Esophagus squamous epithelium (tissue), 5 donors: ENCODE measurements around the gene MXI1. TPM values are rescaled to one million over a fixed set of nuclear protein-coding genes. Genes with fewer than 3 reads are reported as not detected.

Experiments used
- DNase-seq: peaks from one replicate; lab custom pipeline; 2025; lab: John Stamatoyannopoulos, UW
- H3K27ac ChIP-seq, 4 donors: fragments of 200-600 bp; sonication (generic); one replicate each; pipeline ENCODE4 v1.5.1; 2016 to 2019; ENCODE audit warnings: mild to moderate bottlenecking in 1 of 4
- H3K27me3 ChIP-seq, 4 donors: fragments of 200-600 bp; sonication (generic); 1 replicate in 3 of 4; 2 replicates in 1 of 4; pipeline versions ENCODE4 v1.5.1 to v1.6.0; 2017 to 2021; ENCODE audit warnings: antibody characterized with exemption in 1 of 4
- H3K36me3 ChIP-seq, 3 donors: fragments of 200-600 bp; sonication (generic); one replicate each; pipeline ENCODE4 v1.5.1; 2016 to 2019
- H3K4me1 ChIP-seq, 3 donors: fragments of 200-600 bp; sonication (generic); one replicate each; pipeline ENCODE4 v1.5.1; 2017 to 2019
- H3K4me3 ChIP-seq, 4 donors: fragments of 200-600 bp; sonication (generic); 1 replicate in 3 of 4; 2 replicates in 1 of 4; pipeline ENCODE4 v1.5.1; 2016 to 2019; ENCODE audit warnings: mild to moderate bottlenecking in 2 of 4, moderate library complexity in 1 of 4
- H3K9me3 ChIP-seq, 3 donors: fragments of 200-600 bp; sonication (generic); one replicate each; pipeline ENCODE4 v1.5.1; 2016 to 2019
- POLR2A ChIP-seq, 4 donors: fragments of 450-650 bp; IDR thresholded peaks; one replicate each; pipeline ENCODE4 v1.6.1; 2017; ENCODE audit warnings: antibody characterized with exemption in 4 of 4, mild to moderate bottlenecking in 4 of 4, moderate library complexity in 3 of 4
- WGBS, 2 donors: methylation state at CpG; one replicate each; pipeline ENCODE4 v1.1.5; 2018; 5-methylcytosine and 5-hydroxymethylcytosine counted together
- intact Hi-C: fragments of 100-400 bp; cut with DNase I; formaldehyde crosslinking; loops from one replicate; pipeline ENCODE4 v1.15.0; 2022
- total RNA-seq, 4 donors: library from RNA; depleted of rRNA; stranded (reverse); fragments of >200 nt; gene quantifications; one replicate each; pipeline ENCODE4 v1.1.0, GENCODE V29; 2016
- TF ChIP-seq, protein P1 (sequence below), 6 experiments: fragments of 450-650 bp in 4 of 6; fragments of 200-600 bp in 2 of 6; sonication (generic) in 2 of 6; IDR thresholded peaks; one replicate each; pipeline ENCODE4 v1.5.1; 2016 to 2019; ENCODE audit warnings: antibody characterized with exemption in 6 of 6, mild to moderate bottlenecking in 4 of 6, moderate library complexity in 4 of 6
- donor health status: DM: yes; HTN: yes; CAD: no.

Gene MXI1
- total RNA-seq, 4 donors from 2014 or later, result 16.0 to 53.2 (median 35.0) TPM

DNA sequence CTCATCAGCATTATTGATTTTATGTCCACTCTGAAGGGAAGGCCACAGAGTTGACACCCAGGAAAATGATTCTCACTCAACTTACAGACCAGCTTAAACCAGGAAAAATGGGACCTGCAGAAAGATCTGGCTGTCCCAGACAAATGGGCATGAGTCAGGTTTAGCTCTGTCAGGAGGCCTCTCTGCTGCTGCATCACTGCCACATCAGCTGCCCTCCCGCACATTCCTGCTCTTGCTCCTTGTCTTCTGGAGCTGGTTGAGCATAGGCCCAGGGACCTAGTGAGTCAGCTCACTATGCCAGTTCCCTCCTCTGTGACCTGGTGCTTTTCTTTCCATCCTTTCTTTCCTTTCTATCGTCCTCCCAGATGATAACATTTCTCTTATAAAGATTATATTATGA lies 116.1 kb downstream of the MXI1 start:
- no peak for TF ChIP-seq POLR2A (IDR thresholded peaks at IDR 0.05)
- TF ChIP-seq, protein P1, sequence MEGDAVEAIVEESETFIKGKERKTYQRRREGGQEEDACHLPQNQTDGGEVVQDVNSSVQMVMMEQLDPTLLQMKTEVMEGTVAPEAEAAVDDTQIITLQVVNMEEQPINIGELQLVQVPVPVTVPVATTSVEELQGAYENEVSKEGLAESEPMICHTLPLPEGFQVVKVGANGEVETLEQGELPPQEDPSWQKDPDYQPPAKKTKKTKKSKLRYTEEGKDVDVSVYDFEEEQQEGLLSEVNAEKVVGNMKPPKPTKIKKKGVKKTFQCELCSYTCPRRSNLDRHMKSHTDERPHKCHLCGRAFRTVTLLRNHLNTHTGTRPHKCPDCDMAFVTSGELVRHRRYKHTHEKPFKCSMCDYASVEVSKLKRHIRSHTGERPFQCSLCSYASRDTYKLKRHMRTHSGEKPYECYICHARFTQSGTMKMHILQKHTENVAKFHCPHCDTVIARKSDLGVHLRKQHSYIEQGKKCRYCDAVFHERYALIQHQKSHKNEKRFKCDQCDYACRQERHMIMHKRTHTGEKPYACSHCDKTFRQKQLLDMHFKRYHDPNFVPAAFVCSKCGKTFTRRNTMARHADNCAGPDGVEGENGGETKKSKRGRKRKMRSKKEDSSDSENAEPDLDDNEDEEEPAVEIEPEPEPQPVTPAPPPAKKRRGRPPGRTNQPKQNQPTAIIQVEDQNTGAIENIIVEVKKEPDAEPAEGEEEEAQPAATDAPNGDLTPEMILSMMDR (IDR thresholded peaks at IDR 0.05), result no peak
- no peaks in the 10 kb centered on the region for H3K27me3 ChIP-seq
- H3K27ac ChIP-seq, result no peak overlapping the region
- no peak for DNase-seq
- no peaks in the 10 kb centered on the region for H3K9me3 ChIP-seq
- intact Hi-C loops, result no loop called here
- no peak overlapping the region for H3K4me3 ChIP-seq
- no peaks in the 10 kb centered on the region for H3K36me3 ChIP-seq
- 56 to 69% methylated on average over 2 of the region's 2 CpGs for WGBS, 2 donors
- H3K4me1 ChIP-seq, result no peaks in the 10 kb centered on the region

DNA sequence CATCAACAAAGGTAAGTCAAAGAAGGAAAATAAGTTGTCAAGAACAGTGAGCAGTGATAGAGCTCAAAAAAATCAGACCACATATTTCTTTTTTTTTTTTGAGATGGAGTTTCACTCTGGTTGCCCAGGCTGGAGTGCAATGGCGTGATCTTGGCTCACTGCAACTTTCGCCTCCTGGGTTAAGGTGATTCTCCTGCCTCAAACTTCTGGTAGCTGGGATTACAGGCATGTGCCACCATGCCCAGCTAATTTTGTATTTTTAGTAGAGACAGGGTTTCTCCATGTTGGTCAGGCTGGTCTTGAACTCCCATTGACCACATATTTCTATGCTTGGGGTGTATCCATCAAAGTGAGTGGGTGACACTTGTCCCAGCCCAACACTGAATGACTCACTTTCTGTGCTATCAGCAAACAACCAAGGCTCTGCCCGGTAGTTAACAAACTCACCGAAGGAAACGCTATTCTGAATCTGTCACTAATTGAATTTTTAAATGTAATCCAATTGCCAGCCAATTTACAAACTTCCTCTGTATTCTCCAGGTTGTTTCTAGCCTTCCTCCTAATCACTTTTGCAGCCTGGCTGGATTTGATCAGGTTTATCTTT lies 116.9 kb downstream of the MXI1 start:
- no peaks in the 10 kb centered on the region for H3K36me3 ChIP-seq
- no peaks in the 10 kb centered on the region for H3K4me1 ChIP-seq
- DNase-seq, result no peak
- H3K9me3 ChIP-seq, result no peaks in the 10 kb centered on the region
- no peaks in the 10 kb centered on the region for H3K27me3 ChIP-seq
- TF ChIP-seq POLR2A (IDR thresholded peaks at IDR 0.05), result no peak
- TF ChIP-seq, protein P1 (IDR thresholded peaks at IDR 0.05), result no peak
- intact Hi-C loops, result no loop called here
- H3K4me3 ChIP-seq, result no peak overlapping the region
- no peak overlapping the region for H3K27ac ChIP-seq
- WGBS, 2 donors, result 49 to 59% methylated on average over 5 of the region's 5 CpGs

DNA sequence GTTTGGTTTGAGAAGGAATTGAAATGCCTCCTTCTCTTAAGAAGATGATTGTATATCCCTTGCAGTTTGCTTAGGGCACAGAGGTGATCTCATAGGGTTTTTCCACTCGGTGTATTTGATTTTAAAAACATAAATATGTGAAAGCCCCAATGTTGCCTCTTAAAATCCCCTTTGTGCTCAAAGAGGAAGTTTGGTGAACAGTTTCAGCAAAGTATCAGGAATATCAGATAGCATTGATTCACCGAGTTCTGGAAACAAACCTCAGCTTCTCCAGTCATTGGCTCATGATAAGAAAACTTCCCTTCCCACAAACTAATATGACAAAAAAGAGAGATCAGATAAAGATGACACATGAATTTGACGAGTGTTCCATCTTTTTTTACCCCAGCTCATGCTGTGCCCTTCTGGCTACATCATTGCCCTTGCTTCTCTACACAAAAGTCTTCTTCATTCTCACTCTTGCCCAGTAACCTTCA lies 117.4 kb downstream of the MXI1 start:
- intact Hi-C loops, result no loop called here
- WGBS, 2 donors, result 30 to 33% methylated on average over 3 of the region's 3 CpGs
- Histone ChIP-seq H3K9me3 (peaks cover 0 to 4% (median 0%) of the 10 kb centered on the region in 3 donors), H3K27me3 (no peaks in the 10 kb centered on the region), H3K4me1 (no peaks in the 10 kb centered on the region), H3K27ac (no peak overlapping the region), H3K36me3 (no peaks in the 10 kb centered on the region), H3K4me3 (no peak overlapping the region)
- no peak for DNase-seq
- TF ChIP-seq POLR2A (IDR thresholded peaks at IDR 0.05), result no peak
- TF ChIP-seq, protein P1 (IDR thresholded peaks at IDR 0.05), result no peak

DNA sequence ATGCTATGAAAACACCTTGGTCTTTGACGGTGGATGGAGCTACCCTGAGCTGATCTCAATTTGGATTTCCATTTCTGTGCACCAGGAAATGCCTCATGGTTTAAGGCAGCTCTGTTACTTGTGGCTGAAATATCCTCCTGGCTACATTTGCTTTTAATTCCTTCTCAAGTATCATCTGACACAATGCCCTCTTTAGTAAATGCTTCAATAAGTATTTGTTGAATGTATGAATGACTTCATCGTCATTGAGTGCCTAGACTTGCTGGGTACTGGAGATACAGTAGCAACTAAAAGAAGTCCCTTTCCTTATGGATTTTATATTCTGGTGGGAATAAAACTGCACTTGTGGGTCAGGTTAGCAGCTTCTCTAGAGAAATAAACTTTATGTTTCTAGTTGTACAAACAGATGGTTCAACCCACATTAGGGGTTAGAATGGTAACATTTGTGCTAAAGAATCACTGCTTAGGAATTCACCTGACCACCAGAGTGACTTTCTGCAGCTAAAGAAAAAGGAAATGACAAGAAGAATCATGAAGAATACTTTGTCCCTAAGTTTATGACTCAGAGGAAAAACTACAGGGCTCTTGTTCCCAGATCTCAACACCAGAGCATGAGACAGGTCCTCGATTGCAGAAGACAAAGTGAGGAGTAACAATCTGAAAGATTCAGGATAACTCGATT lies 119.1 kb downstream of the MXI1 start:
- WGBS, 2 donors, result 64 to 66% methylated on average over 4 of the region's 4 CpGs
- Histone ChIP-seq H3K9me3 (peaks cover 0 to 20% (median 15%) of the 10 kb centered on the region in 3 donors), H3K4me1 (no peaks in the 10 kb centered on the region), H3K4me3 (no peak overlapping the region), H3K27ac (peak overlapping the region in 1 of 4 donors; percentile 23), H3K36me3 (no peaks in the 10 kb centered on the region), H3K27me3 (no peaks in the 10 kb centered on the region)
- no peak for TF ChIP-seq POLR2A (IDR thresholded peaks at IDR 0.05)
- intact Hi-C loops, result no loop called here
- DNase-seq, result no peak

DNA sequence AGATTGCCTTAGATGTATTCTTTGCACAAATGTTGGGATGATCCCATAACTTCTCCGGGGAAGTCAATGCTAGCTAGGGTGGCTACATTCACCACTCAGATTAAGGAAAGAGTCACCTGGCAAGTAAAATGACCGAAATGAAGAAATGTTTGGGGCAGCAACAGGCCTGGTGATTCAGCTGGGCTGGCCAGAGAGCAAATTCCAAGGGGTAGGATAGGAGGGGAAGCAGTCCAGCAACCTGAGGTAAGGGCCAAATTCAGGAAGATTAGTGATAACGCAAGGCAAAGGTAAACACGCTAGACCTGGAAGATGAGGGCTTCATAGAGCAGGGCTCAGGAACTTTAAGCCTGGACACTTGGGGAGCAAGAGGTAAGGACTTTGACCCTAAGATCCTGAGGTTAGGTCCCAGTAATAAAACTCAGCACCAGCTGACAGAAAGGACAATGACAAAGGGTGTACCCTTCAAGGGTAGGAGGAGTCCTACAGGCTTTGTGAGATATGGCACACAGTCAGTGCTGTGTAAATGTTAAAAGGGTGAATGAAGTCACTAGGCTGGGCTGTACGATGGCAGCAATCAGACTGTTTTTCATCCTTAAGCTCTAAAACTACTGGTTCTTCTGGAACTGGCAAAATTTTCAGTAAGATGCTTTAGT lies 120.0 kb downstream of the MXI1 start:
- 90 to 92% methylated on average over 5 of the region's 5 CpGs for WGBS, 2 donors
- peaks cover 0 to 24% (median 15%) of the 10 kb centered on the region in 3 donors for H3K9me3 ChIP-seq
- no peaks in the 10 kb centered on the region for H3K36me3 ChIP-seq
- no peak for DNase-seq
- no peaks in the 10 kb centered on the region for H3K4me1 ChIP-seq
- H3K27me3 ChIP-seq, result no peaks in the 10 kb centered on the region
- intact Hi-C loops, result no loop called here
- H3K4me3 ChIP-seq, result no peak overlapping the region
- H3K27ac ChIP-seq, result no peak overlapping the region
- no peak for TF ChIP-seq POLR2A (IDR thresholded peaks at IDR 0.05)
- TF ChIP-seq, protein P1 (IDR thresholded peaks at IDR 0.05), result no peak
